Testis (tissue), 2 donors: ENCODE results near the gene RASD2.

Experiments used
- CTCF ChIP-seq, 3 experiments: fragments of 450-650 bp in 2 of 3; fragments of 200-600 bp in 1 of 3; sonication (generic) in 1 of 3; IDR thresholded peaks; one replicate each; pipeline ENCODE4 v1.5.1; 2016 to 2019; ENCODE audit warnings: antibody characterized with exemption in 3 of 3, mild to moderate bottlenecking in 2 of 3, moderate library complexity in 1 of 3
- POLR2A ChIP-seq: fragments of 450-650 bp; IDR thresholded peaks from one replicate; pipeline ENCODE4 v1.6.1; 2017; ENCODE audit warnings: antibody characterized with exemption, mild to moderate bottlenecking, moderate library complexity

- TF ChIP-seq CTCF (IDR thresholded peaks at IDR 0.05) (no peak), POLR2A (no peak)
Measured at GRCh38 chr22:35518811-35519210, 21.8 kb upstream of the RASD2 start.
